HUES64 (cell line): ENCODE data around the gene TRAPPC8.
"Not testable (repeated sequence)": the region's sequence is repeated elsewhere in the genome, so short reads cannot be mapped to it uniquely, and the experiment has no call there.

Source experiments
- H3K27ac ChIP-seq: 2 replicates; pipeline ENCODE4 v1.7.0; 2013; ENCODE audit warnings: low read depth, low read length, inconsistent platforms
- H3K27me3 ChIP-seq: 2 replicates; pipeline ENCODE4 v1.6.1; 2013; ENCODE audit warnings: mild to moderate bottlenecking, low read length; ENCODE audit not compliant: insufficient read depth
- H3K36me3 ChIP-seq: 2 replicates; pipeline ENCODE4 v1.6.1; 2013; ENCODE audit warnings: mild to moderate bottlenecking, low read length; ENCODE audit not compliant: insufficient read depth
- H3K4me1 ChIP-seq: 2 replicates; pipeline ENCODE4 v1.6.1; 2013; ENCODE audit warnings: mild to moderate bottlenecking, low read length, moderate library complexity; ENCODE audit not compliant: insufficient read depth
- H3K4me3 ChIP-seq: 2 replicates; pipeline ENCODE4 v1.5.1; 2013; ENCODE audit warnings: mild to moderate bottlenecking, low read length, moderate library complexity
- H3K9ac ChIP-seq: 2 replicates; pipeline ENCODE4 v1.6.1; 2013; ENCODE audit warnings: mild to moderate bottlenecking, low read depth, low read length
- H3K9me3 ChIP-seq: 2 replicates; pipeline ENCODE4 v1.6.1; 2013; ENCODE audit warnings: low read depth, low read length; ENCODE audit not compliant: insufficient read depth
- WGBS: fragments of 150-250, 120-280 bp; methylation state at CpG from one replicate; pipeline ENCODE4 v1.1.7; 2013; ENCODE audit warnings: missing lambda C conversion rate; 5-methylcytosine and 5-hydroxymethylcytosine counted together

Gene TRAPPC8

GRCh38 chr18:31973929-31974546 lies 31.1 kb upstream of the TRAPPC8 start:
- H3K9ac ChIP-seq: no peak overlapping the region
- WGBS: 97% methylated on average over 4 of the region's 4 CpGs
- H3K9me3 ChIP-seq: peaks cover 37% of the 10 kb centered on the region
- no peaks in the 10 kb centered on the region; the same call in 1 of the 2 replicates for H3K36me3 ChIP-seq
- H3K4me1 ChIP-seq: no peaks in the 10 kb centered on the region
- H3K27ac ChIP-seq: no peak overlapping the region
- H3K27me3 ChIP-seq: no peaks in the 10 kb centered on the region
- no peak overlapping the region for H3K4me3 ChIP-seq

- 53% methylated on average over 3 of the region's 3 CpGs for WGBS
- Histone ChIP-seq H3K9ac (no peak overlapping the region), H3K9me3 (peaks cover 20% of the 10 kb centered on the region), H3K36me3 (no peaks in the 10 kb centered on the region; the same call in 1 of the 2 replicates), H3K4me1 (no peaks in the 10 kb centered on the region), H3K27me3 (no peaks in the 10 kb centered on the region), H3K27ac (no peak overlapping the region), H3K4me3 (no peak overlapping the region)
Measured at GRCh38 chr18:31970617-31971016, 27.7 kb upstream of the TRAPPC8 start.

GRCh38 chr18:31965316-31965970 lies 22.5 kb upstream of the TRAPPC8 start:
- Histone ChIP-seq H3K4me1 (no peaks in the 10 kb centered on the region), H3K27me3 (no peaks in the 10 kb centered on the region), H3K27ac (no peak overlapping the region), H3K9me3 (no peaks in the 10 kb centered on the region), H3K4me3 (no peak overlapping the region), H3K9ac (no peak overlapping the region), H3K36me3 (no peaks in the 10 kb centered on the region)
- WGBS: 85% methylated on average over 3 of the region's 5 CpGs

DNA sequence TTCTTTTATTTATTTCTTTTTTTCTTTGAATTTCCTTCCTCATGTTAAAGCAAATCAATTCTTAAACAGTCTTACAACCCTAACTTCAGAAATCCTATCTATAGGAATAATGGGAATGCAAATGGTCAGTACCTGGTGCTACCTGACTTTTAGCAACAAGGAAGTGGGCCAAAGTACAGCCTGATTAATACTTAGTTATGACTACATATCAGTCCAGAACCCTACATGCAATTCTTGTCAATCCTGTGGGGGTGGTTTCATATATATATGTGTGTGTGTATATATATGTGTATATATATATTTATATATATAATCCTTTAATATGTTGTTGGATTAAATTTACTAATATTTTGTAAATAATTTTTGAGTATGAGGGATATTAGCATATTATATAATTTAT lies 14.8 kb upstream of the TRAPPC8 start:
- H3K36me3 ChIP-seq: no peaks in the 10 kb centered on the region
- no peak overlapping the region for H3K27ac ChIP-seq
- H3K4me3 ChIP-seq: no peak overlapping the region
- 0 out of 2 replicates have a peak, but pooled peaks cover 3% of the 10 kb centered on the region for H3K9me3 ChIP-seq
- no peaks in the 10 kb centered on the region for H3K27me3 ChIP-seq
- H3K4me1 ChIP-seq: peaks cover 4% of the 10 kb centered on the region; the same call in 1 of the 2 replicates
- no peak overlapping the region for H3K9ac ChIP-seq

- no peaks in the 10 kb centered on the region for H3K36me3 ChIP-seq
- H3K27ac ChIP-seq: no peak overlapping the region
- no peaks in the 10 kb centered on the region for H3K27me3 ChIP-seq
- 87% methylated on average over 2 of the region's 3 CpGs for WGBS
- H3K9ac ChIP-seq: no peak overlapping the region
- peaks cover 12% of the 10 kb centered on the region for H3K4me1 ChIP-seq
- 0 out of 2 replicates have a peak, but pooled peaks cover 3% of the 10 kb centered on the region for H3K9me3 ChIP-seq
- H3K4me3 ChIP-seq: no peak overlapping the region
Measured at GRCh38 chr18:31954349-31954748, 11.4 kb upstream of the TRAPPC8 start.

GRCh38 chr18:31953699-31954098 lies 10.8 kb upstream of the TRAPPC8 start:
- H3K4me1 ChIP-seq: peaks cover 12% of the 10 kb centered on the region
- not testable (repeated sequence) for H3K27ac ChIP-seq, H3K9me3 ChIP-seq, H3K9ac ChIP-seq, H3K27me3 ChIP-seq, H3K4me3 ChIP-seq, H3K36me3 ChIP-seq
- 94% methylated on average over 3 of the region's 3 CpGs for WGBS

GRCh38 chr18:31952223-31952622 lies 9.3 kb upstream of the TRAPPC8 start:
- 94% methylated on average over 3 of the region's 3 CpGs for WGBS
- Histone ChIP-seq H3K27me3 (no peaks in the 10 kb centered on the region), H3K9me3 (no peaks in the 10 kb centered on the region; the same call in 1 of the 2 replicates), H3K4me1 (peaks cover 12% of the 10 kb centered on the region), H3K36me3 (no peaks in the 10 kb centered on the region), H3K4me3 (no peak overlapping the region), H3K27ac (no peak overlapping the region), H3K9ac (no peak overlapping the region)

DNA sequence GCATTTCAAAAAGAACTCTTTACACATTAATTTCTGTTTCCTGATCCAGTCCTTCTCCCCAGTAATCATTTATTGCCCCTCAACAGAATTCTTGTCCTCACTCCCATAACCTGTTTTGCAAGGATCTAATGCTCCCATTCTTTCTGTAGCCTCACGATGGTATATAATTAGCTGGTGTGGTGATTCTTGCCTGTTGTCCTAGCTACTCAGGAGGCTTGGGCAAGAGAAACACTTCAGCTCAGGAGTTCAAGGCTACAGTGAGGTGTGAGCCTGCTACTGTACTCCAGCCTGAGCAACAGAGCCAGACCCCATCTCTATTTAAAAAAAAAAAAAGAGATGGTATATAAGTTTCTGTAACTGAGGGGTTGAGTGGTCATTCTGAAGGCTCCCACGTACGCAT lies 7.7 kb upstream of the TRAPPC8 start:
- H3K36me3 ChIP-seq: no peaks in the 10 kb centered on the region

DNA sequence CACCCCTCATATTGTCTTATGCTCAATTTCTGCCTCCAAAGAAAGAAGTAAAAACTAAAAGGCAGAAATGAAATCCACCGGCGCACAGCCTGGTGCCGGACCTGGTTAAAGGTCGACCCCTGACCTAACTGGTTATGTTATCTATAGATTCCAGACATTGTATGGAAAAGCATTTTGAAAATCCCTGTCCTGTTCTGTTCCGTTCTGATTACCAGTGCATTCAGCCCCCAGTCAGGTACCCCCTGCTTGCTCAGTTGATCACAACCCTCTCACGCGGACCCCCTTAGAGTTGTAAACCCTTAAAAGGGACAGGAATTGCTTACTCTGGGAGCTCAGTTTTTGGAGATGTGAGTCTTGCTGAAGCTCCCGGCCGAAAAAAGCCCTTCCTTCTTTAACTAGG lies 5.4 kb upstream of the TRAPPC8 start:
- not testable (repeated sequence) for H3K27ac ChIP-seq, H3K27me3 ChIP-seq, H3K4me3 ChIP-seq, H3K9ac ChIP-seq, H3K36me3 ChIP-seq, H3K9me3 ChIP-seq
- WGBS: 97% methylated on average over 9 of the region's 9 CpGs
- peaks cover 17% of the 10 kb centered on the region for H3K4me1 ChIP-seq

More for the DNA sequence above, 7.7 kb upstream of the TRAPPC8 start:
- H3K9me3 ChIP-seq: no peaks in the 10 kb centered on the region; the same call in 1 of the 2 replicates
- peaks cover 16% of the 10 kb centered on the region for H3K4me1 ChIP-seq
- H3K27me3 ChIP-seq: no peaks in the 10 kb centered on the region
- H3K9ac ChIP-seq: 0 out of 2 replicates have a peak overlapping the region, but pooled peaks have one; percentile 16
- H3K4me3 ChIP-seq: no peak overlapping the region
- peak overlapping the region; percentile 77 for H3K27ac ChIP-seq
- 77% methylated on average over 3 of the region's 3 CpGs for WGBS

DNA sequence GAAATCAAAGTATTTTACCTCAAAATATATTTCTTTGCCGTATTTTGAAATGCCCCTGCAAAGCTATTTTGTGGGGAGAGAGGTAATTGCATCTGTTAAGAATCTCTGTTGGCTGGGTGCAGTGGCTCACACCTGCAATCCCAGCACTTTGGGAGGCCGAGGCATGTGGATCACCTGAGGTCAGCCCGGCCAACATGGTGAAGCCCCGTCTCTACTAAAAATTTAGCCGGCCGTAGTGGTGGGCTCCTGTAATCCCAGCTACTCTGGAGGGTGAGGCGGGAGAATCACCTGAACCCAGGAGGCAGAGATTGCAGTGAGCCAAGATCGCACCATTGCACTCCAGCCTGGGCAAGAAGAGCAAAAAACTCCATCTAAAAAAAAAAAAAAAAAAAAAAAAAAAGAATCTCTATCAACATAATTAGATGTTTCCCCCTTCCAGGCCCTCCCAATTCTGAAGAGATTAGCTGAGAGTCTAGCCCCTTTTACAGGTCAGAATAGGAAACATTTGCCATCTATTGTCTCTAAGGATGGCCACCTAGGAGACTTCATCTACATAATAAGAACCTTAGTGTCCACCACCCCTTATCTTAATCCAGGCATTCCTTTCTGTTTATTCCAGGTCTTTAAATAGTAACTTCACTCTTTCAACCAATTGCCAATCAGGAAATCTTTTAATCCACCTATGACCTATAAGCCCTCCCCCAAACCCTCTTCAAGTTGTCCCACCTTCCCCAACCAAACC lies 3.5 kb upstream of the TRAPPC8 start:
- Histone ChIP-seq H3K4me1 (peaks cover 21% of the 10 kb centered on the region), H3K27me3 (no peaks in the 10 kb centered on the region), H3K9me3 (no peaks in the 10 kb centered on the region; the same call in 1 of the 2 replicates), H3K9ac (no peak overlapping the region), H3K4me3 (no peak overlapping the region), H3K27ac (peak overlapping the region; percentile 89; the same call in 1 of the 2 replicates), H3K36me3 (no peaks in the 10 kb centered on the region)
- 64% methylated on average over 8 of the region's 8 CpGs for WGBS
